H1 (cell line): ENCODE data around the gene EPN2. TPM values are rescaled to one million over a fixed set of nuclear protein-coding genes. Genes with fewer than 3 reads are reported as not detected.

ENCODE experiments used
- CHD1 ChIP-seq: IDR thresholded peaks from 2 replicates; pipeline ENCODE4 v1.6.1; 2012; ENCODE audit warnings: low read depth, low read length, improper control_type of control experiment
- FOSL1 ChIP-seq: IDR thresholded peaks from 2 replicates; pipeline ENCODE4 v1.6.1; 2011; ENCODE audit warnings: mild to moderate bottlenecking, low read depth, low read length, moderate library complexity; ENCODE audit not compliant: insufficient read depth
- KDM1A ChIP-seq: fragments of 200-600, 300-600 bp; sonication (generic); IDR thresholded peaks from 2 replicates; pipeline ENCODE4 v1.7.1; 2016; ENCODE audit warnings: mild to moderate bottlenecking, low read length, borderline replicate concordance
- NRF1 ChIP-seq: IDR thresholded peaks from 2 replicates; pipeline ENCODE4 v1.6.1; 2011; ENCODE audit warnings: mild to moderate bottlenecking, low read depth, low read length, improper control_type of control experiment
- POU5F1 ChIP-seq: IDR thresholded peaks from 2 replicates; pipeline ENCODE4 v1.6.1; 2011; ENCODE audit warnings: low read depth, mild to moderate bottlenecking, low read length, moderate library complexity
- RFX5 ChIP-seq: IDR thresholded peaks from 2 replicates; pipeline ENCODE4 v1.6.1; 2011; ENCODE audit warnings: low read depth, low read length, improper control_type of control experiment, borderline replicate concordance
- SP4 ChIP-seq: IDR thresholded peaks from 2 replicates; pipeline ENCODE4 v1.6.1; 2012; ENCODE audit warnings: low read length, inconsistent platforms
- ZNF274 ChIP-seq: IDR thresholded peaks from 2 replicates; pipeline ENCODE4 v1.7.0; 2012; ENCODE audit warnings: low read length, borderline replicate concordance; ENCODE audit errors: extremely low read depth
- polyA plus RNA-seq, 7 experiments: library from polyadenylated mRNA; depleted of rRNA in 3 of 7; stranded (reverse) in 5 of 7; unstranded in 2 of 7; fragments of >200 nt in 5 of 7; fragments of 200-250 nt in 2 of 7; gene quantifications; 1 replicate in 5 of 7; 2 replicates in 1 of 7; 4 replicates in 1 of 7; pipeline versions ENCODE4 v1.2.1 to v1.2.3, GENCODE V29; 2011 to 2013; ENCODE audit warnings: missing spikeins in 2 of 7, mixed read lengths in 2 of 7
- total RNA-seq: library from RNA; stranded (reverse); fragmentation: NEBNext Ultra II Directional; extraction: Animal tissue kit (Norgen Biotek cat#: 25700); gene quantifications from 2 replicates; pipeline ENCODE4 v1.2.1, GENCODE V29; 2021
- TF ChIP-seq, protein P1 (sequence below), 3 experiments: IDR thresholded peaks; 1 replicate in 2 of 3; 2 replicates in 1 of 3; pipeline versions ENCODE4 v1.5.1 to v1.6.1; 2011; ENCODE audit warnings: low read length in 3 of 3, mild to moderate bottlenecking in 3 of 3, inconsistent platforms in 2 of 3, low read depth in 1 of 3, moderate library complexity in 1 of 3; ENCODE audit not compliant: insufficient read depth in 1 of 3; ENCODE audit errors: control extremely low read depth in 1 of 3

Gene EPN2
- total and polyA plus RNA-seq, 2 of the 8 experiments (the other 6 are each of a cell fraction or from before 2014, with no cell fraction given): 28.7 to 55.8 TPM

DNA sequence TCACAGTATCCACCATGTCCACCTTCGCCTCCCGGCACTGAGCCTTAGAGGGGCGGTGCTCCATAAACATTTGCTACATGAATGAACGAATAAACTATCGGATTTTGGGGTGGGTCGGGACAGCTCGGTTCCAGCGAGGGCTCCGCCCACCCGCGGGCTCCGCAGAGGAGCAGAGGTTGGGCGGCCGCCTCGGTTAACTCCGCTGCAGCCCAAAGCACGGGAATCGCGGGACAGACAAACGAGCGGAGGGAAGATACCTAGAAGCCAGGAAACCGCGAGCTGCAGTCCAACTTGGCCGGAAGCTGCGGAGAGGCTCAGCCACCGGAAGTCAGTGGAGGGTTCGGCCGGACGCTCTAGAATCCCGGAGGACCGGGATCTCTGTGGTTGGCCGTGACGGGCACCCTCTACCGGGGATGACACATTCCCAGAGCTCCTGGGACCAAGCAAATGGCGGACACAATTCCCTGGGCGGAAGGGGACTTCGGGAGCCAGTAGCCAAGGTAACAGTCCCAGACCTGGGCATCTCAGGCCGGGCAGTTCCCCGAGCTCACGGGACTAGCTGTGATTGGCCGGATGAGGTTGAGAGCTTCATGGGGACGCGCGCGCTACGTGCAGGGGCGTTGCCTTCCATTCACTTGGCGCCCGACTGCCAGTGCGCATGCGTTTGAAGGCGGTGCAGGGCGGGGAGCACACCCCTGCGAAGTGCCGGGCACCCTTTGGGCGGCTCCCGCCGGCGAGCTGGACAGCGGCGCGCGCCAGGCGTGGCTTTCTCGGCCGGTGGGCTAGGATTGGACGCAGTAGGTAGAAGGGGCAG is 140.6 kb downstream of the EPN2 start (continued):
- TF ChIP-seq RFX5 (no peak), NRF1 (peak; percentile 95), FOSL1 (no peak), CHD1 (no peak), ZNF274 (no peak), SP4 (no peak; the same call in 1 of the 2 replicates), KDM1A (no peak), POU5F1 (no peak)
- TF ChIP-seq, protein P1, sequence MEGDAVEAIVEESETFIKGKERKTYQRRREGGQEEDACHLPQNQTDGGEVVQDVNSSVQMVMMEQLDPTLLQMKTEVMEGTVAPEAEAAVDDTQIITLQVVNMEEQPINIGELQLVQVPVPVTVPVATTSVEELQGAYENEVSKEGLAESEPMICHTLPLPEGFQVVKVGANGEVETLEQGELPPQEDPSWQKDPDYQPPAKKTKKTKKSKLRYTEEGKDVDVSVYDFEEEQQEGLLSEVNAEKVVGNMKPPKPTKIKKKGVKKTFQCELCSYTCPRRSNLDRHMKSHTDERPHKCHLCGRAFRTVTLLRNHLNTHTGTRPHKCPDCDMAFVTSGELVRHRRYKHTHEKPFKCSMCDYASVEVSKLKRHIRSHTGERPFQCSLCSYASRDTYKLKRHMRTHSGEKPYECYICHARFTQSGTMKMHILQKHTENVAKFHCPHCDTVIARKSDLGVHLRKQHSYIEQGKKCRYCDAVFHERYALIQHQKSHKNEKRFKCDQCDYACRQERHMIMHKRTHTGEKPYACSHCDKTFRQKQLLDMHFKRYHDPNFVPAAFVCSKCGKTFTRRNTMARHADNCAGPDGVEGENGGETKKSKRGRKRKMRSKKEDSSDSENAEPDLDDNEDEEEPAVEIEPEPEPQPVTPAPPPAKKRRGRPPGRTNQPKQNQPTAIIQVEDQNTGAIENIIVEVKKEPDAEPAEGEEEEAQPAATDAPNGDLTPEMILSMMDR (IDR thresholded peaks at IDR 0.05; ENCODE audit: control extremely low read depth in 1 of 3, insufficient read depth in 1 of 3, low read depth in 1 of 3, low read length in 3 of 3): no peak
